Measurements from ENCODE around the gene OR8S1.
A peak's percentile ranks its signal among the peaks of the same experiment; 100 is the strongest.
"Not testable (repeated sequence)": the region's sequence is repeated elsewhere in the genome, so short reads cannot be mapped to it uniquely, and the experiment has no call there.

OR8S1 gene

DNA sequence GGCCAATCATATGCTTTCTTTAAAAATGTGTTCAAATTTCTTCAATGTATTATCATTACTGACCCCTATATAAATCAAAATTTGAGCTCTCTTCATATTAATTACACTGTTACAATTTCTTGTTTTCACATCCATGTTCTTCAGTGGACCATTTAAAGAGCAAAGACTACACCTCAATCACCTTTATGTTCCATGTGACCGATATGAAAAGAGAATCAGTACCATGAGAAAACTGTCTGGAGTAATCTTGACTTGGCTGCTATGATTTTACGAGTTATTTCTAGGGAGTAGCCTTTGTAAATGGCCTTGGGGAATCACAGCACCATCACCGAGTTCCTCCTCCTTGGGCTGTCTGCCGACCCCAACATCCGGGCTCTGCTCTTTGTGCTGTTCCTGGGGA is at the start of gene OR8S1:
TSS of gene OR8S1 (plus strand) at position 301 of the 400 bp plus-strand sequence. CDS start at position 301, 0 bp downstream.
- no peak for DNase-seq (ENCODE audit: low read depth in 2 of 2)

DNA sequence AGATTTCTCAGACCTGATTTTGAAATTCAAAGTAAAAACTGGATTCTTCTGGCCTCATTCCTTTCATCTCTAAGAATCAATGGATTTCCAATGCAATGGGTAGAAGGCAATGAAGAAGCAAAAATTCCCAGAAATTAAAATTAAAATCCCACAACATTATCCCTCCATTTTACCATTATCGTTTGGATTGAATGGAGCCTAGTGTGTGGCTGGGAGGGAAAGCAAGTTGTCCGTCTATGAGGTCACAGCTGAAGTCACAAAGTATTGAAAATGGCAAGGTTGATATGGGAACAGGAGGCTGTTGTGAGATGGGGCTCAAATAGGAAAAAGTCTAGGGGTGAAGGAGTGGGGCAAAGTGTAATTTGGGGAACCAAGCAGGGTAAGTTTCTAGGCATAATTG is 43.2 kb upstream of the OR8S1 start, which contains the start of gene C12orf54:
TSS of gene C12orf54 (plus strand) at position 301 of the 400 bp plus-strand sequence. CDS start 799 bp downstream, outside the sequence.
- DNase-seq (ENCODE audit: low read depth in 2 of 2) = no peak

- DNase-seq (ENCODE audit: low read depth in 2 of 2) = no peak
Measured at GRCh38 chr12:48482930-48483329, 42.5 kb upstream of the OR8S1 start.

- DNase-seq (ENCODE audit: low read depth in 2 of 2) = no peak
Measured at GRCh38 chr12:48486261-48486660, 39.2 kb upstream of the OR8S1 start.

DNA sequence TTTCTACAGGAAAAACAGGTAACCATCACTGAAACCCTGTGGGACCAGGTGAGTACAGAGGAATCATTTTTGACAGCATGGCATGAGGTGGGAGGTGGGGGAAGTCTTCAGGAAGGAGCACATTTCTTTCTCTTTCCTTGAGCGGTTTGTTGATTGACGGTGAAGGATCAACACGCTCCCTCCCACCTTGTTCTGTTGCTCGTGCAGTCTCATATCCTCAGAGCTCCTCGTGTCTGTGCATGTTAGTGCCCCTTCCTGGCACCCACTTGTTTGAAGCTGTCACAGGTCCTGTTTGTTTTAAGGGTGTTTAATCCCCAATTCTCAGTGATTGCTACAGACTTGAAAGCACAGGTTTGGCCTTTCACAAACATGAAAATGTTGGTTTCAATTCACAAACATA is 38.8 kb upstream of the OR8S1 start:
- no peak for DNase-seq (ENCODE audit: low read depth in 2 of 2)

- no peak for DNase-seq (ENCODE audit: low read depth in 2 of 2)
Measured at GRCh38 chr12:48489012-48489411, 36.4 kb upstream of the OR8S1 start.

DNA sequence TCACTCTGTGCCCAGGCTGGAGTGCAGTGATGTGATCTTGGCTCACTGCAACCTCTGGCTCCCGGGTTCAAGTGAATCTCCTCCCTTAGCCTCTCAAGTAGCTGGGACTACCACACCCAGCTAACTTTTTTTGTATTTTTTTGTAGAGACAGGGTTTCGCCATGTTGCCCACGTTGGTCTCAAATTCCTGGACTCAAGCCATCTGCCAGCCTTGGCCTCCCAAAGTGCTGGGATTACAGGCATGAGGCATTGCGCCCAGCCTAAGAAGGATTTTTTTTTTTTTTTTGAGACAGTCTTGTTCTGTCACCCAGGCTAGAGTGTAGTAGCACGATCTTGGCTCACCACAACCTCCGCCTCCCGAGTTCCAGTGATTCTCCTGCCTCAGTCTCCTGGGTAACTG is 36.0 kb upstream of the OR8S1 start:
- DNase-seq (ENCODE audit: low read depth in 2 of 2) = not testable (repeated sequence)

- DNase-seq (ENCODE audit: low read depth in 2 of 2) = not testable (repeated sequence)
Measured at GRCh38 chr12:48500281-48500680, 25.2 kb upstream of the OR8S1 start.

DNA sequence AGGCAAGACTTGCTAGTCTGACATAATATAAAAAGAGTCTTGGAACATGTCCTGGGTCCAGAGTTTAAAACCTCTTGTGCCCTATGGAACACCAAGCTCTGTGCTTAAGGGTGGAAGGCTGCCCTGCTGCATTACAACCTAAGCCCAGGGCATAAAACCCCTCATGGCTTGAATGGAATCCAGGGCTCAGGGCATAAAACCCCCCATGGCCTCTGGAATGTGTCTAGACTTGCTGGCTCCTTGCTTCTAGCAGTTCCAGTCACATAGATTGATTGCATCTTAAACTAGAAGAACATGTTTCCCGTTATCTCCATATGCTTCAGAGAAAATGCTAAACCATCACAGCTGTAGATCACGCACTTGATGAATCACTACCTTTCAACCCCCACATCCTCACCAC is 18.6 kb upstream of the OR8S1 start:
- not testable (repeated sequence) for DNase-seq (ENCODE audit: low read depth in 2 of 2)

- no peak for DNase-seq (ENCODE audit: low read depth in 2 of 2)
Measured at GRCh38 chr12:48508987-48509386, 16.4 kb upstream of the OR8S1 start.

GRCh38 chr12:48510111-48510510 is 15.3 kb upstream of the OR8S1 start:
- DNase-seq (ENCODE audit: low read depth in 2 of 2) = no peak

DNA sequence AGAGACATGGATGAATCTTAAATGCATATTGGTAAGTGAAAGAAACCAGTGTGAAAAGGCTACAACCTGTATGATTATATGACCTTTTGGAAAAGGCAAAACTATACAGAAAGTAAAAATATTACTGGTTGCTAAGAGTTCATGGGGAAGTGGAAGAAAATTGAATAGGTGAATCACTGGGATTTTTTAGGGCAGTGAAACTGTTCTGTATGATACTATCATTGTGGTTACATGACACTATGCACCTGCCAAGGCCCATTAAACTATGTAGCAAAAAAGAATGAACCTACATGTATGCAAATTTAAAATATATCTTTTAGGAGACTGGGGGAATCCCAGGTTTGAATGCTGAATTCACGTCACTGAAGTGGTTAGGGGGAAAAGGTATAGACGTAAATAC is 12.6 kb upstream of the OR8S1 start:
- no peak for DNase-seq (ENCODE audit: low read depth in 2 of 2)

- DNase-seq (ENCODE audit: low read depth in 2 of 2) = no peak
Measured at GRCh38 chr12:48514728-48515127, 10.7 kb upstream of the OR8S1 start.

DNA sequence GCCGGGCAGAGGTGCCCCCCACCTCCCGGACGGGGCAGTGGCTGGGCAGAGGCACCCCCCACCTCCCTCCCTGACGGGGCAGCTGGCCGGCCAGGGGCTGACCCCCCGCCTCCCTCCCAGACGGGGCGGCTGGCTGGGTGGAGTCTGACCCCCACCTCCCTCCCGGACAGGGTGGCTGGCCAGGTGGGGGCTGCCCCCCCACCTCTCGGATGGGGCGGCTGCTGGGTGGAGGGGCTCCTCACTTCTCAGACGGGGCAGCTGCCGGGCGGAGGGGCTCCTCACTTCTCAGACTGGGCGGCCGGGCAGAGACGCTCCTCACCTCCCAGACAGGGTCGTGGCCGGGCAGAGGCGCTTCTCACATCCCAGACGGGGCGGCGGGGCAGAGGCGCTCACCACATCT is 5.1 kb upstream of the OR8S1 start:
- not testable (repeated sequence) for DNase-seq (ENCODE audit: low read depth in 2 of 2)

DNA sequence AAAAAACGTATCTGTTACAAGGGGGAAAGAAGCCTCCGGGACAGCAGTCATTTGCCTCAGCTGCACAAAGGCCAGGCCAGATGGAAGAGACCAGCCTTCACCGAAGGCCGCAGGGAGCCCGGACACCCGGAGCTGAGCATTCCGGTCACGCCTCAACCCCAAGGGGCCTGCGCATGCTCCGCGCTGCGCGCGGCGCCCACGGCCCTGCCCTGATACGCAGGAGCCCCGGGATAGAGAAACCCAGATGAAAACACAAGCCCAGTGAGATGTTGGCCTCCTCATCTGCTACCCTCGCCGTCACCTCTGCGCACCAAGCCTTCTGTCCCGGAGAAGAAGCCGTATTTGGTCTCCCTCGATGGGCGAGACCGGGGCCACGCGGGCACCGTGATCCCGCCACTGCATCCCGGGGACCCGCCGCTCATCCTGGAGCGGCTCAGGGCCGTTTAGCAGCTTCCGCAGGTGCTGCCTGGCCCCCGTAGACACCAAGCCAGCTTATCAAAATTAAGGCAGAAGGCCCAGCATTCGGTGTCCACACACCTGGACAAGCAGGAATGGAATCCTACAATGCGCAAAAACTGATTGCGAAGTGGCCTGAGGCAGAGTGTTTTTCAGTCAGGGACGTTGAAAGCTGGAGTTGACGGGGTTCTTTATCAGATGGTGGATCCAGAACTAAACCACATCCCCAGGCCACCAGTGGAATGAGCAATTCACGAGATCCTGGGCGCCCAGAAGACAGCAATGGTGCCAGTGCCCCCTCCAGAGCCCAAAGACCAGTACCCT is 2.6 kb downstream of the OR8S1 start:
- DNase-seq (ENCODE audit: low read depth in 2 of 2) = no peak

DNA sequence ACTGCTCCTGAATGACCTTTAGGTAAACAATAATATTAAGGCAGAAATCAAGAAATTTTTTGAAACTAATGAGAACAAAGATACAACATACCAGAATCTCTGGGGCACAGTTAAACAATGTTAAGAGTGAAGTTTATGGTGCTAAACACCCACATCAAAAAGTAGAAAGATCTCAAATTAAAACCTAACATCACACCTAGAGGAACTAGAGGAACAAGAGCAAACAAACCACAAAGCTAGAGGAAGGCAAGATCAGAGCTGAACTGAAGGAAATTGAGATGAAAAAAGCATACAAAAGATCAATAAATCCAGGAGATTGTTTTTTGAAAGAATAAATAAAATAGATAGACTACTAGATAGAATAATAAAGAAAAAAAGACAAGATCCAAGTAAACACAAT is 7.2 kb downstream of the OR8S1 start:
- no peak for DNase-seq (ENCODE audit: low read depth in 2 of 2)

DNA sequence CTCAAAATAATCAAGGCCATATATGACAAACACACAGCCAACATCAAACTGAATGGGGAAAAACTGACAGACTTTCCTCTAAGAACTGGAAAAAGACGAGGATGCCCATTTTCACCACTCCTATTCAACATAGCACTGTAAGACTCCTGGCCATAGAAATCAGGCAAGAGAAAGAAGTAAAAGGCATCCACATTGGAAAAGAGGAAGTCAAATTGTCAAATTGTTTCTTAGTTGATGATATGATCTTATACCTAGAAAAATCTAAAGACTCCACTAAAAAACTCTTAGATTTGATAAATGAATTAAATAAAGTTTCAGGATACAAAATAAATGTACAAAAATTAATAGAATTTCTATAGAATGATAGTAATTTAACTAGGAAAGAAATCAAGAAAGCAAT is 11.2 kb downstream of the OR8S1 start:
- no peak for DNase-seq (ENCODE audit: low read depth in 2 of 2)

- DNase-seq (ENCODE audit: low read depth in 2 of 2) = peak; percentile 23 to 34
Measured at GRCh38 chr12:48542300-48542928, 17.0 kb downstream of the OR8S1 start.

DNA sequence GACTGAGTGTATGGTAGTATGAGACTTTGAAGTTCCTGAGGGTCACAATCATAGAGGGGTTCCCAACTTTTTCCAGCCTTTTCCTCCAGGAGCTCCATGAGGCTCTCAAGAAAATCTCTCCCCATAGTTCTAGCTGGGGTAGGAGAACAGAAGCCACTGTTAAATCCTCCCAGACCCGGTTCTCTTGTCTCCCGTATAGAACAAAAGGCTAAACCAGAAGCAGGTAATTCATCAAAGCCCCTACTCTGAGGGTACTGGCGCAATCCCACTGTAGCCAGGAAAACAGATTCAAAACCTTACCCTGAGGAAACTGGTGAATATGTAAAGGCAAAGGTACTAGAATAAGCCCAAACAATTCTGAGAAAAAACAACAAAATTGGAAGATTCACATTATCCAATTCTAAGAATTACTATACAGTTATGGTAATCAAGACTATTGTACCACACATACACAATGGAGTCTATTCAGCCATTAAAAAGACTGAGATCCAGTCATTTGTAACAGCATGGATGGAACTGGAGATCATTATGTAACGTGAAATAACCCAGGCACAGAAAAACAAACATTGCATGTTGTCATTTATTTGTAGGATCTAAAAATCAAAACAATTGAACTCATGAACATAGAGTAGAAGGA is 20.5 kb downstream of the OR8S1 start:
- DNase-seq (ENCODE audit: low read depth in 2 of 2) = no peak

- DNase-seq (ENCODE audit: low read depth in 2 of 2) = not testable (repeated sequence)
Measured at GRCh38 chr12:48547012-48547411, 21.6 kb downstream of the OR8S1 start.

DNA sequence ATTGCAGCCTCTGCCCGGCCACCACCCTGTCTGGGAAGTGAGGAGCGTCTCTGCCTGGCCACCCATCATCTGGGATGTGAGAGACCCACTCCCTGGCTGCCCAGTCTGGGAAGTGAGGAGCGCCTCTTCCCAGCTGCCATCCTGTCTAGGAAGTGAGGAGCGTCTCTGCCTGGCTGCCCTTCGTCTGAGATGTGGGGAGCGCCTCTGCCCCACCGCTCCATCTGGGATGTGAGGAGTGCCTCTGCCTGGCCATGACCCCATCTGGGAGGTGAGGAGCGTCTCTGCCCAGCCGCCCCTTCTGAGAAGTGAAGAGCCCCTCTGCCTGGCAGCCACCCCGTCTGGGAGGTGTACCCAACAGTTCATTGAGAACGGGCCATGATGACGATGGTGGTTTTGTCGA is 26.2 kb downstream of the OR8S1 start:
- DNase-seq (ENCODE audit: low read depth in 2 of 2) = not testable (repeated sequence)

DNA sequence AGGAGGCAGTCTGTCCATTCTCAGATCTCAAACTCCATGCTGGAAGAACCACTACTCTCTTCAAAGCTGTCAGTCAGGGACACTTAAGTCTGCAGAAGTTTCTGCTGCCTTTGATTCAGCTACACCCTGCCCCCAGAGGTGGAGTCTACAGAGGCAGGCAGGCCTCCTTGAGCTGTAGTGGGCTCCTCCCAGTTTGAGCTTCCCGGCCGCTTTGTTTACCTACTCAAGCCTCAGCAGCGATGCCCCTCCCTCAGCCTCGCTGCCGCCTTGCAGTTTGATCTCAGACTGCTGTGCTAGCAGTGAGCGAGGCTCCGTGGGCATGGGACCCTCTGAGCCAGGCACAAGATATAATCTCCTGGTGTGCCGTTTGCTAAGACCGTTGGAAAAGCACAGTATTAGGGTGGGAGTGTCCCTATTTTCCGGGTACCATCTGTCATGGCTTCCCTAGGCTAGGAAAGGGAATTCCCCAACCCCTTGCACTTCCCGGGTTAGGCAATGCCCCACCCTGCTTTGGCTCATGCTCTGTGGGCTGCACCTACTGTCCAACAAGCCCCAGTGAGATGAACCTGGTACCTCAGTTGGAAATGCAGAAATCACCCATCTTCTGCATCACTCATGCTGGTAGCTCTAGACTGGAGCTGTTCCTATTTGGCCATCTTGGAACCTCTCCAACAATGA is 28.4 kb downstream of the OR8S1 start:
- DNase-seq (ENCODE audit: low read depth in 2 of 2) = not testable (repeated sequence)
